ENCODE results near the gene ERO1B.
"Not testable (repeated sequence)": the region's sequence is repeated elsewhere in the genome, so short reads cannot be mapped to it uniquely, and the experiment has no call there.

ERO1B gene

GRCh38 chr1:236281654-236282424 lies at the start of gene ERO1B:
TSS of gene ERO1B (minus strand) at chr1:236281958. CDS start at chr1:236281783, 175 bp downstream.
- DNase-seq: peak; percentile 95 to 97

- DNase-seq: not testable (repeated sequence)
Observed at GRCh38 chr1:236331412-236331811, 49.7 kb upstream of the ERO1B start.

DNA sequence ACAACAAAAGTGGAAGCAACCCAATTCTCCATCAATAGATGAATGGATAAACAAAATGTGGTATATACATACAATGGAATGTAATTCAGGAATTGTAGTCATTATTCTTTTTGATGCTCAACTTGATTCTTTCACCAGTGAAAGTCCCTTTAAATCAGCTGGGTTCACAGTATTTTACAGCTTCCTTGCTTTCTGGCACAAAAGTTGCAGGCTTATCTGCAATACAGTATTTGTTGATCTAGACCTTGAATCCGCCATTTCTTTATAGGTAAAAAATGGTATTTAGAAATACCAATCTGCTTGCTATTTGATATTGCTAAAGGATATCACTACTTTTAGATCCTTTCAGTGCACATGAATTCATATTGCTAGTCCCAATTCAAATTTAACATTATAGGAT lies 44.7 kb upstream of the ERO1B start:
- DNase-seq: no peak

DNA sequence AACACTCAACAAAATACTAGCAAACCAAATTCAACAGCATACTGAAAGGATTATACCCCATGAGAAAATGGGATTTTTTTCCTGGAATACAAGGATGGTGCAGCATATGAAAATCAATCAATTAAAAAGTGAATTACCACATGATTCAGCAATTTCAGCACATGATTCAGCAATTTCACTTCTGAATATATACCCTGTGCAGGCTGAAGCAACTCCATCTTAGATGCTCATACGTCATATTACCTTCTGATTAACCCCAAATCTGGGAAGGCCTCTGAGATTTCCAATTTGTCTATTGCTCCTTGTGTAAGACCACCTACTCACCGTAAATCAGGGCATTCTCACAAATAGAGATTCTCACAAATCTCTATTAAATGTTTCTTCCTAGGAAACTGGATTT lies 43.8 kb upstream of the ERO1B start:
- no peak for DNase-seq

DNA sequence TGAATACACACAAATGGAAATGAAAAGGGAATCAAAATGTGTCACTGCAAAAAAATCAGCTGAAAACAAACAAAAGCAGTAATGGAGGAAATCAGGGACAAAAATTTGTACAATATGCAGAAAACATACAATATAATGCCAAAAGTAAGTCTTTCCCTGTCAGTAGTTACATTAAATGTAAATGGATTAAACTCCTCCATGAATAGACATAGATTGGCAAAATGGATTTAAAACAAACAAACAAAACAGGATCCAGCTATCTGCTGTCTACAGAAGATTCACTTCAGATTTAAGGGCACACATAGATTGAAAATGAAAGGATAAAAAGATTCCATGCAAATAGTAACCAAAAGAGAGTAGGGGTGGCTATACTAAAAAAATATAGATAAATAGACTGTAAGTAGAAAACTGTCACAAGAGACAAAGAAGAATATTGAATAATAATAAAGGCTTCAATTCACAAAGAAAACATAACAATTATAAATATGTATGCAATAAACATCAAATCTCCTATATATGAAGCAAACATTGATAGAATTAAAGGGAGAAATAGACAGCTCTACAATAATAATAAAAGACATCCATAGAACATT lies 42.2 kb upstream of the ERO1B start:
- DNase-seq: no peak

- DNase-seq: no peak
Observed at GRCh38 chr1:236322566-236323409, 41.0 kb upstream of the ERO1B start.

- DNase-seq: no peak
Observed at GRCh38 chr1:236321101-236321500, 39.3 kb upstream of the ERO1B start.

- DNase-seq: no peak
Observed at GRCh38 chr1:236320671-236321070, 38.9 kb upstream of the ERO1B start.

GRCh38 chr1:236320214-236320613 lies 38.5 kb upstream of the ERO1B start:
- DNase-seq: no peak

- DNase-seq: no peak
Observed at GRCh38 chr1:236316437-236316836, 34.7 kb upstream of the ERO1B start.

- no peak for DNase-seq
Observed at GRCh38 chr1:236315518-236315917, 33.8 kb upstream of the ERO1B start.

DNA sequence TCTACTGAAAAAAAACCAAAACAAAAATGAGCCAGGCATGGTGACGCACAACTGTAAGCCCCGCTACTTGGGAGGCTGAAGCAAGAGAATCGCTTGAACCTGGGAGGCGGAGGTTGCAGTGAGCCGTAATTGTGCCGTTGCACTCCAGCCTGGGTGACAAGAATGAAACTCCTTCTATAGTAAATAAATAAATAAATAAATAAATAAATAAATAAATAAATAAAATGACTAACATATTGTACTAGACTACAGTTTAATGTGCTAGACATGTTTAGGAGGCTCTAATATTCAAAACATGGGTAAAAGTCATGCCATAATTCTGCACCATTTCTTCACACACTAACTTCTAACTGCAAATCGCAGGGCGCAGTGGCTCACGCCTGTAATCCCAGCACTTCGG lies 33.3 kb upstream of the ERO1B start:
- DNase-seq: no peak

- DNase-seq: not testable (repeated sequence)
Observed at GRCh38 chr1:236314050-236314449, 32.3 kb upstream of the ERO1B start.

DNA sequence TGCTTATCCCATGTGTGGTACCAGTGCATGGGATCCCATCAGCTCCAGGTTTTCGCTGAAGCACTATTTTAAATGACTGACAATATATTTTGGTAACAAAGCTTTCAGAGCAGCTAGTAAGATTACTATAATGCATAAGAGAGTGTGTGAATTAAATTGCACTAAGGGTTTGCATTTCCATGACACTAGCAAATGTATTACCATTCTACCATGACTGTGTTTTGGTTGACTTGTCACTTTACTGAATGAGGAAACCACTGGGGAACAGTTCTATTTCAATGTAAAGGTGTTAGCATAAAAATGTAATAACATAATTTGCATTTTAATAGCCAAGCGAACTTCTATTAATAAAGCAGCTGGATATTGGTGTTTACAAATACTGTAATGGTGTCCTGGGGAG lies 31.7 kb upstream of the ERO1B start:
- no peak for DNase-seq

- DNase-seq: no peak
Observed at GRCh38 chr1:236311040-236311439, 29.3 kb upstream of the ERO1B start.

GRCh38 chr1:236308827-236309226 lies 27.1 kb upstream of the ERO1B start:
- DNase-seq: no peak

- DNase-seq: no peak
Observed at GRCh38 chr1:236307435-236307834, 25.7 kb upstream of the ERO1B start.

- DNase-seq: no peak
Observed at GRCh38 chr1:236304682-236305081, 22.9 kb upstream of the ERO1B start.

DNA sequence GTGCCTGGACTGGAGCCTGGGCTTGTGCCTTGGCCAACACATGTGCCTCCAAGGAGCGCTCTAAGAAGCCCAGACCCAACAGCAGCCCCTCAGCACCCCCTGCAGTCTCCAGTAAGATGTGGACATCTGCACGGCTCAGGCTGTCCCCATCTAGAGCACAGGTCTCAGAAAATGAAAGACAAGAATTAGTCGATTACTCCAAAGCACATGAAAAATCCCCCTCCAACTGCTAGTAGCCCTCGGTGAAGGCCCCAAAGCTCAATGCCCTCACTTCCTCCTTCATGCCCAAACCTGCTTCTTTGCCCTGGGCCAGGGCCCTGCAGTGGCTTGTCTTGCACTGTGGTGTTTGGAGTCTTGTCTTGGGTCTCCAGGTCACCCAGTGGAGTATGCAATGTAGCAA lies 21.9 kb upstream of the ERO1B start:
- DNase-seq: no peak

DNA sequence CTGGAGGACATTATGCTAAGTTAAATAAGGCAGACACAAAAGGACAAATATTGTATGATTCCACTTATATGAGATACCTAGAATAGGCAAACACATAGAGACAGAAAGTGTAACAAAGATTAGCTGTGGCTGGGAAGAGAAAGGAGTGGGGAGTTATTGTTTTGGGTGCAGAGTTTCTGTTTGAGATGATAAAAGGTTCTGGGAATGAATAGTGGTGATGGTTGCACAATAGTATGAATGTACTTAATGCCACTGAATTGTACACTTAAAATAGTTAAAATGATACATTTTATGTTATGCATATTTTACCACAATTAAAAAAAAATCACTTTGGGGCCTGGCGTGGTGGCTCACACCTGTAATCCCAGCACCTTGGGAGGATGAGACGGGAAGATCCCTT lies 21.2 kb upstream of the ERO1B start:
- DNase-seq: no peak

- DNase-seq: peak in 1 of 2 experiments; percentile 6
Observed at GRCh38 chr1:236301958-236302335, 20.2 kb upstream of the ERO1B start.

DNA sequence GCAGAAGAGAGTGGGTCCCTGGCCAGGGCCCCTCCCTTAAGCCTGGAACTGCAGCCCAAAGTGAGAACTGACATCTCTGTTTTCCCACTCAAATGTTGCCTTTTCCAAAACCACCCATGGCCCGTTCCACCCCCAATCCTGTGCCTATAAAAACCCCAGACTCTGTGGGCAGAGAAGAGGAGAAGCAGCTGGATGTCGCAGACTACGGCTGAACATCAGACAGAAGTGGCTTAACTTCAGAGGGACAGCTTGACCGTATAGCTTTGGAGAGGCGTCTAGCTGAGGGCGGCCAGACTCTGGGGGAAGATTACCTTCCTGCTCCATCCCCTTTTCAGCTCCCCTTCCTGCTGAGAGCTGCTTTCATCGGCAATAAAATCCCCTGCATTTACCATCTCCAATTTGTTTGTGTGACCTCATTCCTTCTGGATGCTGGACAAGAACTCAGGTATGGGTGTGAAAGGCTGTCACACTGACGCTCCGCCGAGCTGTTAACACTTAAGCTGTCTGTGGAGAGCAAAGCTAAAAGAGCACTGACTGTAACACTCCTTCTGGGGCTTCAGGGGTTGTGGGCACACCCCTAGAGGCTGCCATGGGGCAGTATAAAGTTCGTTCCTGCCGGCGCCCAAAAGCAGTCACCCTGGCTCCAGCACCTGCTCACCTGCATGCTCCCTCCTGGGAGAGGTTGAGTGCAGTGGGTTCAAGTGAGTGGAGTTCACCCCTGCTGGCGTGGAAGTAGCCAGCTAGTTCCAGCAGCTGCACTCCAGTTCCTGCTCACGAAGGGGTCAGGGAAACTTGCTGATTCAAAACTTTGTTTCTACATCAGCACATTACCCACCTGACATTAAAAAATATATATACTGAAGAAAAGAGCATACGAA lies 19.6 kb upstream of the ERO1B start:
- peak in 1 of 2 experiments; percentile 35 for DNase-seq

GRCh38 chr1:236297161-236297560 lies 15.4 kb upstream of the ERO1B start:
- DNase-seq: no peak
